Hepatocyte (in vitro differentiated cells): Measurements from ENCODE around the gene TMEM167A.

Source experiments
- CTCF ChIP-seq: fragments of 200-600 bp; sonication (generic); IDR thresholded peaks from 2 replicates; pipeline ENCODE4 v1.5.1; 2016; ENCODE audit warnings: antibody characterized with exemption, mild to moderate bottlenecking; ENCODE audit not compliant: poor library complexity
- EZH2 ChIP-seq: fragments of 200-600 bp; sonication (generic); IDR thresholded peaks from 2 replicates; pipeline ENCODE4 v1.6.1; 2016; ENCODE audit warnings: antibody characterized with exemption, mild to moderate bottlenecking, borderline replicate concordance

- TF ChIP-seq CTCF (no peak), EZH2 (no peak)
These were observed at the start of gene TMEM167A, which contains the start of gene XRCC4 for GRCh38 chr5:83076742-83077661.
